Measurements from ENCODE around the gene WASL.

DNA sequence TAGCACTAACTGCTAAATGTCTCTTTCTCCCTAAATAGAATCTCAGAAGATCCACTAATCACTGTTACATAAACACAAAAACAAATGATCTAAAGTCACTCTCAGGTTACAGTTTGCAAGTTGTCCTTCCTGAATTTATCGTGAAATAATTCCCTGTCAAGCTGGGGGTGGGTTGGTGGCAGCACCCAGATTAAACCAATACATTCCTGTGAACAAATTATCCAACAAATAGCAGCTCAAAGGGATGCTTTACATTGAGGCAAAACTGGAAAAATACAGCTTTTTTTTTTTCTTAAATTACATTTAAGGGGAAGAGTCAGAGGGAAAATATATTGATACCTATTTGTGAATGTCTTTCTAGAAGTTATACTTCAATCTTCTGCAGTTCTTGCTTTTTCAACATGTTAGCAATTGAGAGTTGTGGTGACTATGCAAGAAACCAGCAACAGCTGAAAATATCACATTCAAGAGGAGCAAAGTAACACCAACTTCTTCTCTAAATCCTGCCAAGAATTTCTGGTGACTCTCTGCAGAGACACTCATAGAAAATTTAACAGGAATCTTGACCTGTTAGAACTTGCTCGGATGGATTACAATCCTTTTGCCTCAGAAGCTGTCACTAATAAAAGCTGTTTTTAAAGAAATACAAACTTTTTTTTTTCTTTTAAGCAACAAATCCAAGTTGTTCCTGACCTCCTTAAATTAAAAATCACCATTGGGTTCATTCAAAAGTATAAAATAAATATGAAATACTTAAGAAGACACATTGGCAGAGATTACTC, 74.2 kb downstream of the WASL start:
- TF ChIP-seq, protein P1, sequence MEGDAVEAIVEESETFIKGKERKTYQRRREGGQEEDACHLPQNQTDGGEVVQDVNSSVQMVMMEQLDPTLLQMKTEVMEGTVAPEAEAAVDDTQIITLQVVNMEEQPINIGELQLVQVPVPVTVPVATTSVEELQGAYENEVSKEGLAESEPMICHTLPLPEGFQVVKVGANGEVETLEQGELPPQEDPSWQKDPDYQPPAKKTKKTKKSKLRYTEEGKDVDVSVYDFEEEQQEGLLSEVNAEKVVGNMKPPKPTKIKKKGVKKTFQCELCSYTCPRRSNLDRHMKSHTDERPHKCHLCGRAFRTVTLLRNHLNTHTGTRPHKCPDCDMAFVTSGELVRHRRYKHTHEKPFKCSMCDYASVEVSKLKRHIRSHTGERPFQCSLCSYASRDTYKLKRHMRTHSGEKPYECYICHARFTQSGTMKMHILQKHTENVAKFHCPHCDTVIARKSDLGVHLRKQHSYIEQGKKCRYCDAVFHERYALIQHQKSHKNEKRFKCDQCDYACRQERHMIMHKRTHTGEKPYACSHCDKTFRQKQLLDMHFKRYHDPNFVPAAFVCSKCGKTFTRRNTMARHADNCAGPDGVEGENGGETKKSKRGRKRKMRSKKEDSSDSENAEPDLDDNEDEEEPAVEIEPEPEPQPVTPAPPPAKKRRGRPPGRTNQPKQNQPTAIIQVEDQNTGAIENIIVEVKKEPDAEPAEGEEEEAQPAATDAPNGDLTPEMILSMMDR (IDR thresholded peaks at IDR 0.05): no peak
- no peak for TF ChIP-seq POLR2A (IDR thresholded peaks at IDR 0.05)
- TF ChIP-seq EP300 (IDR thresholded peaks at IDR 0.05): no peak
- TF ChIP-seq POLR2AphosphoS5 (IDR thresholded peaks at IDR 0.05): no peak
